T-cell (primary cell): ENCODE measurements around the gene DNAJB8. TPM values are rescaled to one million over a fixed set of nuclear protein-coding genes. Genes with fewer than 3 reads are reported as not detected.

Experiments used
- ATAC-seq, 4 experiments: fragments of 200-7000 bp in 3 of 4; fragments of 150-1000 bp in 1 of 4; cut with Tn5 transposase; replicated peaks in 1 of 4; 1 replicate in 3 of 4; 2 replicates in 1 of 4; pipeline ENCODE4 v1.10.0; 2021; ENCODE audit warnings: moderate library complexity in 3 of 4, mild to moderate bottlenecking in 2 of 4, moderate number of reproducible peaks in 1 of 4
- CTCF ChIA-PET, 2 donors: fragments of 300-600 bp; sonication (Branson Sonifier 250); formaldehyde crosslinking; loops; one replicate each; lab custom pipeline; 2022; ENCODE audit warnings: antibody characterized with exemption in 2 of 2; lab: Charles Lee
- POLR2A ChIA-PET, 2 donors: fragments of 300-600 bp; sonication (Branson Sonifier 250); formaldehyde crosslinking; loops; one replicate each; lab custom pipeline; 2022; ENCODE audit warnings: antibody characterized with exemption in 2 of 2; lab: Charles Lee
- DNase-seq, 35 experiments: peaks; one replicate each; pipeline versions ENCODE4 v3.0.0 to v3.0.0-alpha.2; 2013 to 2023
- H3K27ac ChIP-seq: one replicate; pipeline ENCODE4 v1.5.1; 2013; ENCODE audit warnings: low read length
- H3K27me3 ChIP-seq, 2 experiments: replicated peaks in 1 of 2; 1 replicate in 1 of 2; 2 replicates in 1 of 2; pipeline versions ENCODE4 v1.6.1 to v1.7.0; 2013; ENCODE audit warnings: low read length in 1 of 2, mixed read lengths in 1 of 2; ENCODE audit not compliant: control insufficient read depth in 2 of 2, insufficient read depth in 2 of 2; ENCODE audit errors: extremely low read depth in 1 of 2
- H3K36me3 ChIP-seq, 2 donors: 1 replicate in 1 of 2; 2 replicates in 1 of 2; pipeline versions ENCODE4 v1.6.1 to v1.7.0; 2013; ENCODE audit warnings: low read length in 1 of 2; ENCODE audit not compliant: control insufficient read depth in 2 of 2, insufficient read depth in 1 of 2; ENCODE audit errors: extremely low read depth in 1 of 2
- H3K4me1 ChIP-seq, 2 experiments: 1 replicate in 1 of 2; 2 replicates in 1 of 2; pipeline versions ENCODE4 v1.6.1 to v1.7.0; 2013; ENCODE audit warnings: low read length in 2 of 2, mixed read lengths in 1 of 2; ENCODE audit not compliant: insufficient read depth in 2 of 2, control insufficient read depth in 1 of 2; ENCODE audit errors: extremely low read depth in 1 of 2
- H3K4me3 ChIP-seq, 2 donors: 1 replicate in 1 of 2; 2 replicates in 1 of 2; pipeline versions ENCODE4 v1.5.1 to v1.7.0; 2013; ENCODE audit warnings: mild to moderate bottlenecking in 2 of 2, low read length in 1 of 2, moderate library complexity in 1 of 2; ENCODE audit not compliant: control insufficient read depth in 1 of 2; ENCODE audit errors: extremely low read depth in 1 of 2
- H3K9me3 ChIP-seq: 2 replicates; pipeline ENCODE4 v1.7.0; 2013
- H3K27ac Mint-ChIP-seq, 2 donors: one replicate each; pipeline ENCODE4 v1.8.0; 2020 to 2021; ENCODE audit warnings: mild to moderate bottlenecking in 2 of 2, mixed read lengths in 2 of 2
- H3K27me3 Mint-ChIP-seq, 2 donors: one replicate each; pipeline ENCODE4 v1.8.0; 2021 to 2022; ENCODE audit warnings: mixed read lengths in 2 of 2
- H3K36me3 Mint-ChIP-seq: one replicate; pipeline ENCODE4 v1.8.0; 2021; ENCODE audit warnings: mixed read lengths
- H3K4me1 Mint-ChIP-seq, 3 donors: one replicate each; pipeline ENCODE4 v1.8.0; 2020 to 2022; ENCODE audit warnings: mixed read lengths in 3 of 3, mild to moderate bottlenecking in 1 of 3
- H3K4me3 Mint-ChIP-seq, 3 donors: one replicate each; pipeline ENCODE4 v1.8.0; 2020 to 2022; ENCODE audit warnings: mild to moderate bottlenecking in 3 of 3, mixed read lengths in 3 of 3, moderate library complexity in 3 of 3
- H3K9me3 Mint-ChIP-seq, 3 donors: one replicate each; pipeline ENCODE4 v1.8.0; 2020 to 2022; ENCODE audit warnings: mixed read lengths in 3 of 3
- WGBS: methylation state at CpG from one replicate; pipeline ENCODE4 v1.1.5; 2013; ENCODE audit warnings: missing lambda C conversion rate; ENCODE audit not compliant: insufficient coverage; 5-methylcytosine and 5-hydroxymethylcytosine counted together
- total RNA-seq, 35 experiments: library from RNA in 6 of 35; stranded (reverse) in 6 of 35; fragments of 120-200 nt in 1 of 35; gene quantifications; one replicate each; pipeline versions ENCODE4 v1.2.1 to v1.2.4 and lab custom pipeline; 2013 to 2026

The DNAJB8 gene
- total RNA-seq, 5 donors from 2014 or later (not counting 1 experiment from before 2014, with no cell fraction given): not detected

DNA sequence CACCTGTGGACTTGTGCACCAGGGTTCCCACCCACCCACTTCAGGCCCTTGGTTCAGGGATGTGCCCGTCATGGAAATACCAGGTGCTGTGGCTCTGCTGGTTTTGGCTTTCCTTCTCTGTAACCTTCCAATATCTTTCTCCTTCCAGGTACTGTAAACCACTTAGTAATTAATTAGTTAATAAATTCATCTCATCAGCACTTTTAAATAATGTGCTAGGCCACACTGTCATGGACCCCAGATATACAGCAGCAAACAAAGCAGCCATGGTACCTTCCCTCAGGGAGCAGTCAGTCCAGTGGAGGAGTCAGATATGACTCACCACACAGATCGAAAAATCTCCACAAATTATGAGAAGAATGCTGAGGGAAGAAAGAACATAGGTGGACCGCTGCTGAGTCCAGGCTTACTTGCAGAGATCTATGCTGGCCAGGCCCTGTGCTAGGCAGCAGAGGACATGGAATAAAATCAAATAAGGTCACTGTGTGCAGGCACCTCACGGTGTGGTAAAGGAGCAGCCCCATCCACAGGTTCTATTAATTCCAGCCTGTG, 33.1 kb upstream of the DNAJB8 start:
- no peak overlapping the region for H3K27ac Mint-ChIP-seq
- H3K27ac ChIP-seq: no peak overlapping the region
- peaks cover 0 to 68% of the 10 kb centered on the region in 2 experiments for H3K27me3 ChIP-seq
- H3K36me3 Mint-ChIP-seq: no peaks in the 10 kb centered on the region
- no peaks in the 10 kb centered on the region for H3K9me3 Mint-ChIP-seq
- H3K4me1 Mint-ChIP-seq: peaks cover 4 to 8% (median 8%) of the 10 kb centered on the region in 3 donors
- H3K4me3 ChIP-seq: no peak overlapping the region
- POLR2A ChIA-PET: no interaction called here
- WGBS: 50% methylated on average over 1 of the region's 4 CpGs
- H3K4me3 Mint-ChIP-seq: no peak overlapping the region
- peaks cover 44 to 68% of the 10 kb centered on the region in 2 donors for H3K27me3 Mint-ChIP-seq
- no peak for ATAC-seq
- DNase-seq: no peak
- H3K36me3 ChIP-seq: no peaks in the 10 kb centered on the region
- CTCF ChIA-PET: no interaction called here
- H3K9me3 ChIP-seq: no peaks in the 10 kb centered on the region
- peaks cover 0 to 13% of the 10 kb centered on the region in 2 experiments for H3K4me1 ChIP-seq

DNA sequence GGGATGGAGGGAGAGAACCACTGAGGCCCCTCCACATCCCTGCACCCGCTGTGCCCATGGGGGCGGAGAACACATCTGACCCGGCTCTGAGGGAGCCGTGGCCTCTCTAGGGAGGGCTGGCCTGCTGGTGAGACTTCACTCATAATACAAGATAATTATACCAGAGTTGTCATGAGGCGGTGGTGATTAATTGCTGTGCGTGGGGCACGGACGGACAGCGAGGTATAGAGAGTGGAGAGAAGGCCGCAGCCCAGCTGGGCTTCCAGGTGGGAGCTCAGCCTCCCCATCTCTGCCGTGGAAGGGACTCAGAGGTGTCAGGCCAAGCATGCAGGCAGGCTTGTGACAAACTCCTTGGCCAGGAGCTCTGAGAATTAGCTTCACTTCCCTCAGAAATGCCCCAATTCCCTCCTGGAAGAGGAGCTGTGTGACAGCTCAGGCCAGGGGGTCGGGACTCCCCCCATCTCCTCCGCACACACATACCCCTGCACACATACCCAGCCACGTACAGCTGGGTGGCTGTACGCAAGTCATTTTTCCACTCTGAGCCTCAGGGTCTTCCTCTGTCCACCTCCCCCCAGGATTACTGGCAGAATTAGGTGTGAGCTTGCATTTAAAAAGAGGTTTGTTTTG, 32.3 kb upstream of the DNAJB8 start:
- Histone ChIP-seq H3K4me1 (peaks cover 0 to 13% of the 10 kb centered on the region in 2 experiments), H3K27me3 (peaks cover 0 to 68% of the 10 kb centered on the region in 2 experiments), H3K4me3 (no peak overlapping the region), H3K27ac (no peak overlapping the region), H3K36me3 (no peaks in the 10 kb centered on the region), H3K9me3 (no peaks in the 10 kb centered on the region)
- H3K36me3 Mint-ChIP-seq: no peaks in the 10 kb centered on the region
- H3K27me3 Mint-ChIP-seq: peaks cover 51 to 73% of the 10 kb centered on the region in 2 donors
- peak overlapping the region in 1 of 2 donors; percentile 28 for H3K27ac Mint-ChIP-seq
- DNase-seq (no peak), ATAC-seq (no peak)
- CTCF ChIA-PET: no interaction called here
- H3K9me3 Mint-ChIP-seq: no peaks in the 10 kb centered on the region
- 81% methylated on average over 8 of the region's 15 CpGs for WGBS
- POLR2A ChIA-PET: no interaction called here
- H3K4me3 Mint-ChIP-seq: peak overlapping the region; percentile 19 to 74 (median 40)
- H3K4me1 Mint-ChIP-seq: peaks cover 4 to 11% (median 8%) of the 10 kb centered on the region in 3 donors

DNA sequence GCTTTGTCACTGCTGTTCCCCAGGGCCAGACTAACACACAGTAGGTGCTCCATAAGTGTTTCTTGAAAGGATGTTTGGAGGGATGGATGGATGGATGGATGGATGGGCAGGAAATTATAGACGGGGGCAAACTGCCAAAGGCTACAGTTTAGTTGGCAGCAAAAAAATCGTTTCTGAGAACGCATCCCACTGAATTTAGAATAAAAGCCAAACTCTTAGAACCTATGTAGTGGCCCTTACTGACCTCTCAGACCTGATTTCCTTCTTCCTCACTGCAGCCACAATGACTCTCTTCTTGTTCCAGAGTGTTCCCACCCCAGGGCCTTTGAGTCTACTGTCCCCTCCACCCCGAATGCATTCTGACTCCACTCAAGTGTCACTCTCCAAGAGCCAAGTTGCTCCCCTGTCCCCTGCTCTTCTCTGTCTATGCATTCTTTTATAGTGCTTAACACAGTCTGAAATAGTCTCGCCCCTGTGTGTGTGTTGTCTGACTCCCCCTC, 31.5 kb upstream of the DNAJB8 start:
- no peak overlapping the region for H3K27ac Mint-ChIP-seq
- peaks cover 4 to 14% (median 9%) of the 10 kb centered on the region in 3 donors for H3K4me1 Mint-ChIP-seq
- H3K36me3 Mint-ChIP-seq: no peaks in the 10 kb centered on the region
- ChIA-PET POLR2A (no interaction called here), CTCF (interaction anchor here (0.8 to 1.4 kb wide), 2 partner anchors 15 to 72 kb away, joined by 4 to 7 read pairs; no protein-coding TSS in a partner anchor)
- H3K9me3 ChIP-seq: no peaks in the 10 kb centered on the region
- ATAC-seq (no peak), DNase-seq (no peak)
- peaks cover 0 to 70% of the 10 kb centered on the region in 2 experiments for H3K27me3 ChIP-seq
- H3K4me3 Mint-ChIP-seq: peak overlapping the region; percentile 19 to 74 (median 40)
- no peaks in the 10 kb centered on the region for H3K36me3 ChIP-seq
- WGBS: 40% methylated on average over 1 of the region's 5 CpGs
- H3K27ac ChIP-seq: no peak overlapping the region
- peaks cover 0 to 16% of the 10 kb centered on the region in 2 experiments for H3K4me1 ChIP-seq
- peaks cover 56 to 73% of the 10 kb centered on the region in 2 donors for H3K27me3 Mint-ChIP-seq
- no peak overlapping the region for H3K4me3 ChIP-seq
- H3K9me3 Mint-ChIP-seq: no peaks in the 10 kb centered on the region

DNA sequence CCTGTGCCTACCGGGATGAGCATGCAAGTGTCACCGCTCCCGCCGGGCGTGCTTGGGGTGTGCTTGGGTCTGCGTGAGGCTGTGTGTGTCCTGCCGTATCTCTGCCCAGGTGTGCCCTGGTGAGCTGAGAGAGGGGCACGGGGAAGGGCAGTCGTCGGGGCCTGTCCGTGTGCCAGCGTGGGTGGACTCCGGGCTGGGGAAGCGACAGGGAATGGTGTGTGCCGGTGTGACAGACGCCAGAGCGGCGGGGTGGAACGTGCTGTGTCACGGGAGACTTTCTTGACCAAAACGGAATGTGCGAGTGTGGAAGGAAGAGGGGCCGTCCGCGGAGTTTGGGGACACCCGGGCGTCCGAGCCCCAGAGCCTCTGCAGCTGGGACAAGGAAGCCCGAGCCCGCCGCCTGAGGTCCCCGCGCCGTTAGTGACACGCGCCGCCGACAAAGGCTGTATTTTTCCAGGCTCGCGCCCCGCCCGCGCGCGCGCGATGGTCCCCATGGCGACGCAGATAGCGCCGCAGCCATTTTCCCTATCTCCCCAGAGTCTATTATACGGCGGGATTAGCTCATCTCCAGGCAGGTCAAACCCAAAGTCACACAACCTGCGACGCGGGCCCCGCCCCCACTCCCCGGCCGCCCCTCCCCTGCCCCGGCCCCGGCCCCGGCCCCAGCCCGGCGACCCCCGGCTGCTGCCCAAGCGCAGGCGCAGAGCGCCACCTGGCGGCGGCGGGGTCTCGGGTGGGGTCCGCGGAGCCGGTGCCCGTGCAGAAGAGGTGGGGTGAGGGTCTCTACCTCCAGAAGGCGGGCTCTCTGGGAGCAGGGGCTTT, 30.8 kb upstream of the DNAJB8 start:
- Mint-ChIP-seq H3K27me3 (peaks cover 55 to 72% of the 10 kb centered on the region in 2 donors), H3K36me3 (no peaks in the 10 kb centered on the region), H3K4me1 (peaks cover 4 to 14% (median 9%) of the 10 kb centered on the region in 3 donors), H3K27ac (no peak overlapping the region), H3K4me3 (peak overlapping the region; percentile 68 to 77 (median 74)), H3K9me3 (no peaks in the 10 kb centered on the region)
- no peaks in the 10 kb centered on the region for H3K9me3 ChIP-seq
- H3K27ac ChIP-seq: no peak overlapping the region
- H3K36me3 ChIP-seq: no peaks in the 10 kb centered on the region
- 13% methylated on average over 64 of the region's 77 CpGs for WGBS
- H3K4me1 ChIP-seq: peaks cover 0 to 22% of the 10 kb centered on the region in 2 experiments
- ATAC-seq (peak; percentile 69 to 81 (median 70)), DNase-seq (peak in 34 of 35 experiments; percentile 24 to 75 (median 56))
- peak overlapping the region; percentile 47 to 50 for H3K4me3 ChIP-seq
- ChIA-PET POLR2A (no interaction called here), CTCF (interaction anchor here (0.5 to 1.6 kb wide), 11 partner anchors 15 to 402 kb away, joined by 3 to 7 read pairs (median 4); no protein-coding TSS in a partner anchor)
- peaks cover 0 to 75% of the 10 kb centered on the region in 2 experiments for H3K27me3 ChIP-seq

DNA sequence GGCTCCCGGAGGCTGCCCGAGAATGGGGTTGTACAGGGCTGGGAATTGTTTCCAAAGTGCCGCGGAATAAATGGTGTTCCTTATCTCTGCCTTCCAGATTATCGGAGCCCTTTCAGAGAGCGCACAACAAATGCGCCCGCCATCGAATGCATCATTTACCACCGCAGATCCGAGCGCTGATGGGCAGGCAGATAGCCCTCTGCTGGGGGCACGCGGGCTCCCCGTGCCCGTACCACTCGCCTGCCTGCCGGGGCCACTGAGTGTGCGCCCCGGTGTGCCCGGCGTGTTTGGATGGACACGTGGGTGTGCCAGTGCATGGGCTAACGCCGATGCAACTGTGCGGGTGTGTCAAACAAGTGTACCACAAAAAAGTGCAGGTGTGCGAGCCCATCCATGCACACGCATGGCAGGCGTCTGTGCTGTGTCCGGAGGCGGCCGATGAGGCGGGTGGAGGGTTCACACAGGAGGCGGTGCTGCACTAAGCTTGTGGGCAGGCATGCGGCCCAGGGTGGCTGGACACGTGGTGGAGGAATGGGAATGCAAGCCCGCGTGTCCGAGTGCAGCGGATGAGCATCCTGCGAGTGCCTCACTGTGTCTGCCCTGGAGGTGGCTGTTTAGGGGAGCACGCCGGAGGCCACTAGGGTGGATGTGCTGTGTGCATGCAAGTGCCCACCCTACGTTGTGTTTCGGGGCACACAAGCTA, 30.1 kb upstream of the DNAJB8 start:
- Mint-ChIP-seq H3K4me1 (peaks cover 9 to 18% (median 14%) of the 10 kb centered on the region in 3 donors), H3K27ac (no peak overlapping the region), H3K27me3 (peaks cover 55 to 74% of the 10 kb centered on the region in 2 donors), H3K36me3 (no peaks in the 10 kb centered on the region), H3K4me3 (peak overlapping the region; percentile 68 to 77 (median 74)), H3K9me3 (no peaks in the 10 kb centered on the region)
- no peaks in the 10 kb centered on the region for H3K36me3 ChIP-seq
- ATAC-seq: no peak
- no peak overlapping the region for H3K4me3 ChIP-seq
- DNase-seq: peak in 1 of 35 experiments; percentile 23
- POLR2A ChIA-PET: no interaction called here
- peaks cover 0 to 30% of the 10 kb centered on the region in 2 experiments for H3K4me1 ChIP-seq
- CTCF ChIA-PET: interaction anchor here (0.6 to 1.6 kb wide), 5 partner anchors 30 to 398 kb away, joined by 3 to 7 read pairs (median 4); no protein-coding TSS in a partner anchor
- peaks cover 0 to 81% of the 10 kb centered on the region in 2 experiments for H3K27me3 ChIP-seq
- H3K27ac ChIP-seq: no peak overlapping the region
- no peaks in the 10 kb centered on the region for H3K9me3 ChIP-seq
- WGBS: 88% methylated on average over 44 of the region's 45 CpGs
